GM19193 (cell line): ENCODE data around the gene EVL.

Experiments used
- POLR2A ChIP-seq: IDR thresholded peaks from 4 replicates; pipeline ENCODE4 v1.6.1; 2011; ENCODE audit not compliant: insufficient read depth, insufficient read length; ENCODE audit errors: extremely low read depth

EVL gene

DNA sequence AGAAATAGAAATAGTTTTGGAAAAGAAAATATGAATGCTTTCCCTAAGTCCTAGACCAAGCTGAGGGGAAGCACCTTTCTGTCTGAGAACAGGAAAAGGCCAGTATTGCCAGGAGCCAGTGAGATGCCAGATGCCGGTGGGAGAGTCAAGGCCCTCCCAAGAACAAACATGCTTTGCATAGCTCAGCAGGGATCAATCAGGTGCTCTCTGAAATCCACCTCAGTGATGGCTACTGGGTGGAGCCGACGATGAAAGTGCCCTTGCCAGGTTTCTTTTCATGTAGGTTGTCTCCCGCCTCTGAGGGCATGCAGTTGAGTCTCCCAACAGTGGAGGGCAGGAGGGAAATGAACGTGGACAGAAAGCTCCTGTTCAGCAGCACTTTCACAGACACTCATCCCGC, 66.0 kb downstream of the EVL start:
- no peak for TF ChIP-seq POLR2A

DNA sequence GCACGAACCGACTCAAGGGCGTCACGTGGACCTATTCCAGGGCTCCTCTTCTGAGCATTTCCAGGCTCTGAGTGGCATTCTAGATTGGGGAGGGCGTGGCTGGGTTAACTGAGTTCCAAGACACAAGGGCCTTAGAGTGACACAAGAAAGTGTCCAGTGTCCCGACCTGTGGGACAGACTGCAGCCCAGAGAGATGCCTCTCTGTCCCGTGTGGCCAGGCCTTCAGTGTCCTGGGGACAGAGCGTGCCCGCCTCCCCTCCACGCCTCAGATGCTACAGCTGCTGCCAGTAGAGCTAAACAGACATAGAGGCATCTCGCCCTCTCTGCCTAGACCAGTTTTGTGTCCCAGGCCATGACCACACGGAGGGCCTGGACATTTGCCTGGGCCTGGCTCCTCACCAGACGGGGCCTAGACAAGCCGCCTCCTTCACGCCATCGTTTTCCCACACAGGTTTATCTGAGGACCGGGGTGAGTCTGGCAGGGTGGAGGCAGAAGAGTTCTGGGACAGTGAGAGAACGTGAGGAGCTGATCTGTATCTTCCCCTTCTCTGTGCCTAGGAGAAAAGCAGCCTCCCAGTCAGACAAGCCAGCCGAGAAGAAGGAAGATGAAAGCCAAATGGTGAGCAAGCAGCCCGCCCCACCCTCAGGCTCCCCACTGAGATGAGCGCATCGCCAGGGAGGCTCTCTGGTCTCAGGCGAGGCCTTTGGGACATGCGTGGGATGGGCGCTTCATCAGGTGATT, 67.1 kb downstream of the EVL start:
- no peak for TF ChIP-seq POLR2A

DNA sequence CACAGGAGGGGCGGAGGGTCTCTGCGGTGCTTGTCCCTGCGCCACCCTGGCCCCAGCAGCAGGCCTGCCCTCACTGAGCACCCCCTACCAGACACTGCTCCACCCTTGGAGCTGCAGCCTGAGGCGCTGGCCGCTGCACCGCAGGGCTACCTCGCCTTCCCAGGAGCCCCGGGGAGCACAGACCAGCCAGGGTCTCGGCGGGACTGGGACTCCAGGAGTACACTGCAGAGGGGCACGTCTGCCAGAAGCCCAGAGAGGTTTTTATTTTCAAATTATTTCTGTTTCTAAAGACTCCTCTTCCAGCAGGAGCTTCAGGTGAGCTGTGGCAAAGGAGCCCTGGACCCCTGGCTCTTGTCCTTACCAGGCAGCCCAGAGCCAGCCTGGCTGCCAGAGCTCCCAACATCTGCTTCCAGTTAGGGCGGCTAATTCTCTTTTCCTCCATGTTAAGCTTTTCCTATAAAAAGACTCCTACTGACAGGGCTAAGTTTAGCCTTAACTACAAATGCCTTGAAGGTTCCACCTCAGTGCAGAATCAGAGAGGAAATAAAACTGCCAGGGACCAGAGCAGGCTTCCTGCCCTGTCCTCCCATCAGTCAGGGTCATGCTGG, 67.8 kb downstream of the EVL start:
- no peak for TF ChIP-seq POLR2A

DNA sequence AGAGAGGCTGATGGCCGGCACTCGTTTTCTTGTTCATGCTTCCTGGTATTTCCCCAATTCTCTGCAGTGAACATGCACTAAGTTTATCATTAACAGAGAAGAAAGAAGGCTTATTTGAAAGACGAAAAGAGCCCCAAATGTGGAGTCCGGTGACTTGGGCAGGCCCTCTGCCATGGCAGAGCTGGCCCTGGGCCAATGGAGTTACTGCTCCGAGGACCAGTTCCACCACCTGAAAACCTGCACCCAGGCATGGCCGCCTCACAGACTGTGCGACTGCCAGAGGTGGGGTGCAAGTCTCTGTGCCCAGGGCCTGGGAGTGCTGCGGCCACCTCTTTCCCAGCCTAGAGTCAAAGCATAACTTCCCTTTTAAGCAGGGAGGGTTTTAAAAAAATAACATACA, 69.4 kb downstream of the EVL start:
- TF ChIP-seq POLR2A = no peak

DNA sequence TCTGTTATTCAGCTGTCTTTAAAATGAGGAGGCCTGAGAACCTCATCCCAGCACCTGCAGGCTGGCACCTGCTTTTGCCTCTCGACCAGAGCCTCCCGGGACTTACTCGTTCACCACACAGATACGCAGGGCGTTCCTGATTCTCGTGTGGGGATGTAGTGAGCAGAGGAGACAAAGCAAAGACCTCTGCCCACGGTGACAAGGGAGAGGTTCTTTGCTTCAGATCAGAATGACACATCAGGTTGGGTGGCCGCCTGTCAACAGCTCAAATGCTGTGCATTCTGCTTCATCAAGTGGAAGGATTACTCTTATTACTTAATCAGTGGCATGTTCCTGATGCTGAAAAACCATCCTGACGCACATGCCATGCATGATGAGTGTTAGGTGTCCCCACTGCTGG, 69.9 kb downstream of the EVL start:
- TF ChIP-seq POLR2A = no peak

DNA sequence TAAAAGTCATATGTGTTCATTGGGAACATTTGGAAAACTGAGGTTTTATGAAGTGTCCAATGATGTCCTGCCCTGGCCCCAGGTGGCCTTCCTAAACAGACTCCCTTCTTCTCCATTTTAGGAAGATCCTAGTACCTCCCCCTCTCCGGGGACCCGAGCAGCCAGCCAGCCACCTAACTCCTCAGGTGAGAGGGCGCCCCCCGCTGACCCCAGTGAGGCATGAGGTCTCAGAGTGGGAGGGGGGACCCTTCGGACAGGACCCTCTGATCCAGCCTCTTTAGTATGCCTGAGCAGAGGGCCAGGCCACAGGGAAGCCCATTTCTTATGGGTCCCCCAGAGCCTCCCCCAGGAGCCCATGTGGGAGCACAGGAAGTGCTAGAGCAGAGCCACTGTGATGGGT, 70.6 kb downstream of the EVL start:
- TF ChIP-seq POLR2A = no peak

DNA sequence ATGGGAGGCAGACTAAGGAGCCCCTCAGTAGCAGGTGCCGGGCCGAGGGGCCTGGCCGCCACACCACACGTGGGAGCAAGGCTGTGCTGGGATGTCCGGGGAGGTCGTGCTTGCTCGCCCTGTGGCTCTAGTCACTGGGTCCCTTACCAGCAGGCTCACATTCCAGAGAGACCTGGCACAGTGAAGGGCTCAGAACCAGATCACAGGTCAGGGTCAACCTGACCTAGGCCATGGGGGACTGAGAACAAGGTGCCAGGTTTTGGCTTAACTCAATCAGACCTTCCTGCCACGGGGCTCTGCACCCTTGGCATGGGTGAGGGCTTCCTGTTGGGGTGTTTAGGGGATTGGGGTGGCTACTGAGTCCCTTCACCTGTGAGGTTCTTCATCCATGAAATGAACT, 72.0 kb downstream of the EVL start:
- no peak for TF ChIP-seq POLR2A

DNA sequence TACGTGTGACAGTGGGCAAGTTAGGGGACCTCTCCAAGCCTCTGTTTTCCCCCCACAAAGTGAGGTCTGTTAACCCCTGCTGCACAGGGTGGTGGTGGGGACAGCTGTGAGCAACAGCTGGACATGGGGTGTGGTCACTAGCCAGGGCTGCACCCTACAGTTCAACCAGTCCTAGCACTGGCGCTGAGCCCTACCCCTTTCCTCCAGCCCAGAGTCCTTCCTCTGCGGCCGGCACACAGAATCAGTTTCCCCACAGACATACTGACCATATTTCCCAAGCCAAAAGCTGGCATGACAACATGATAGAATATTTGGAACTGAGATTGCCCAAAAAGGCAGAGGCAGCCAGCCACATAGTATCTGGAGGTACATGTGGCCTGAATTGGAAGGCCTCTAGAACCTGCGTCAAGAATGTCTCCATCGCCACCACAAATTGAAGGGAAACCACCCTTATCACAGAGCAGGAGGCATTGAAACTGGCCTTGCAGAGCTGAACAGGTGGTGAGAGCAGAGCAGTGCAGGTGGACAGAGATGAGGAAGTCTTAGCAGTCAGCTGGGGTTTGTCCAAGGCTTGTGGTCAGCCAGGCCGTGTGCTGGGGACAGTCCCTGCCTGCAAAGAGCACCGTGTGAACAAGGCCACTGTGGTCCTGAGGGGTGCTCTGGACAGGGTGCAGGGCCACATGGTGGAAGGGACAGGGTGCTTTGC, 73.0 kb downstream of the EVL start:
- no peak for TF ChIP-seq POLR2A

DNA sequence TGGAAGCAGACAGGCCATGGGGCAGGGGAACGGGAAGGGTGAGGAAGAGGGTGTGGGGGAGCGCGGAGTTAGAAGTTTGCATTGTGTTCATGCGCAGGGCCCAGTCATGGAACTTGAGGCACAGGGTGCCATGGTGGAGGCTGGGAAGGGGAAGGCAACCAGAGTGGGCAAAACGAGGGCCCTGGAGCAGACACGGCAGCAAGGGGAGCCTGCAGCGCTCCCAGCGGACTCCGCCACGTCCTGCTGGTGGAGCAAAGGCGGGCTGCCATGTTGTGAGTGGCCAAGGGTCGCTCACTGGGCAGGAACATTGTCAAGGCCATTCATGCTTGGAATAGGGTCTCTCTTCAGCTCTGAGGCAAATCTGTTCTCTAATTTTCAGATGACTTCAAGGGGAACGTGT, 73.7 kb downstream of the EVL start:
- TF ChIP-seq POLR2A = no peak

DNA sequence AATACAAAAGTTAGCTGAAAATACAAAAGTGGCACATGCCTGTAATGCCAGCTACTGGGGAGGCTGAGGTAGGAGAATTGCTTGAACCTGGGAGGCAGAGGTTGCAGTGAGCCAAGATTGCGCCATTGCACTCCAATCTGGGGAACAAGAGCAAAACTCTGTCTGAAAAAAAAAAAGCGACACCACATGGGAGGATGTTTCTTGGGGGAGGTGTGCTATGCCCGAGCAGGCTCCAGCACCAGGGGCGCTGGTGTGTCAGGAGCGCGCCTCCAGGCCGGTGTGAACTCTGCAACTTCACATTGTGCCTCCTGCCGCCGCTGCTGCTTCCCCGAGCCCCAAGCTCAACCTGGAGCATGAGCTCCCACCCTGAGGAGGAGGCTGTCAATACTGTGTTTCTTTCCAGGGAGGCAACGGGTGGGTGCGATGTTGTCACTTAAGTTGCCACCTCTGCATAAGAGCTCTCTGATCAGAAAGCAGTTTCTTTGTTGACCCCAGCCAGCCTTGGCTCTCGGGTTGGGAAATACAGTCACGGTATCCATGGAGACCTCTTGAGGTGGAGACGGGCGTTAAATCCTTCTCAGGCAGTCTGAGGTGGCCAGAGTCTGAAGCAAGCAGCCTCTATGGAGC, 75.3 kb downstream of the EVL start:
- no peak for TF ChIP-seq POLR2A

DNA sequence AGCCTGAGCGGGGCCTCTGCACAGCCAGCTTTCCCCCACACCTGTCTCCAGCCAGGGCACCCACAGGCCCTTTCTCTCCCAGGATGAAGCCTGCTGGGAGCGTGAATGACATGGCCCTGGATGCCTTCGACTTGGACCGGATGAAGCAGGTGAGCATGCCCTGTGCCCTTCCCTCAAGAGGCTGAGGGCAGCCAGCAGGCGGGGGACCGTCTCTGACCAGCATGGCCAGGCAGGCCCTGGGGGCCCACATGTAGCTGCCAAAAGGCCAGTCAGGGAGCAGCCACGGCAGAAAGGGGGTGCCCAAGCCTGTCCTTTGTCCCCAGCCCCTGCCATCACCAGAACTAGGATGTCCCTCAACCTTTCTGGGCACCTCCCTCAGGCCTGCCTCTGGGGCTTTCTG, 75.9 kb downstream of the EVL start:
- TF ChIP-seq POLR2A = no peak

DNA sequence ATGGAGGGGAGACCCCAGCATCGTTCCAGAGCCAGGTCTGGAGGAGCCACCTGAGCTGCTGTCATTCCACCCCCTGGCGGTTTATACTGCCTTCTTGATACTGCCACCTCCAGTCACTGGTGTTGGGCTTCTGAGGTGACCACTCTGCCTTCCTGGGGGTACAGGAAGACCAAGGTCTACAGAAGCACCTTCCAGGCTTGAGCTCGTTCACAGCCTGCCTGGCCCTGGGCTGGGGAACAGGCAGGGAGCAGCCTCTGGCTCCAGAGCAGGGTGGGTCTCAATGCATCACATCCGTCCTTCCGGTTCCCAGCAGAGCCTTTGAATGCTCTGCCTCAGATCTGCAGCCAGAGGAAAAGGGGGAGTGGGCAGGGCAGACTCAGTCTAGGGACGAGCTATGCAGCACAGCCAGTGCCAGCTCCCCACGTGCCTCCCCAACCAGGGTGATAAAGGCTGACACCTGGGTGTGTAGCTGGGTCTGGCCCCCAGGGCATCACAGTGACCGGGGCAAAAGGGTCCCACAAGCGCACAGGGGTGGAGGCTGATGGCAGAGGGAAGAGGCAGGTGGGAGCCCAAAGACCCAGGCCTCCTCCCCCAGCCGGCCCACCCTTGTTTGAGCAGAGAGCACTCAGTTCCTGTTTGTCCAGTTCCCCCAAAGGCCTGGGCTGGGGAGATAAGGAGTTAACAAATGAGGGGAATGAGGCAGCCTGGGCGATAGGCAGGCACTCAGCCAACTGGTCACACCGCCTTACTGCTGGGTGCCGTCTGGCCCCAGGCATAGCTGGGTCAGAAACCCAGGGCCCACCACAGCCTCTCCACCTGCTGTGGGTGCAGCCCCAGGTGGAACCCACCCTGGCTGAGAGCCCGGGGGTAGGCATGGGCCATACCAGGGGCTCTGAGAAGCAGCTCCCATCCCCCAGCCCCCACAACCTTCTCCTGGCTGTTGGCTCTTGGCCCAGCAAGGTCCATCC, 77.1 kb downstream of the EVL start:
- no peak for TF ChIP-seq POLR2A

DNA sequence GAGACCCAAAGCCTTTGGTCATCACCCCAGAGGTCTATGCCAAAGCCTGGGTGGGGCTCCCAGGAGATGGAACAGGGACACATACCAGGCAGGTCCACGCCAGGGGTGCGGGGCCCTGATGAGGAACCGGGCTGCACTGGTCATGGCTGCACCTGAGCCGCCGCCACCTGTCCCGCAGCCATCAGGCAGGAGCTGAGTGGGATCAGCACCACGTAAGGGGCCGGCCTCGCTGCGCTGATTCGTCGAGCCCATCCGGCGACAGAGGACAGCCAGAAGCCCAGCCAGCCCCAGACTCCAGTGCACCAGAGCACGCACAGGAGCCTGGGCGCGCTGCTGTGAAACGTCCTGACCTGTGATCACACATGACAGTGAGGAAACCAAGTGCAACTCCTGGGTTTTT, 78.3 kb downstream of the EVL start:
- TF ChIP-seq POLR2A = no peak

DNA sequence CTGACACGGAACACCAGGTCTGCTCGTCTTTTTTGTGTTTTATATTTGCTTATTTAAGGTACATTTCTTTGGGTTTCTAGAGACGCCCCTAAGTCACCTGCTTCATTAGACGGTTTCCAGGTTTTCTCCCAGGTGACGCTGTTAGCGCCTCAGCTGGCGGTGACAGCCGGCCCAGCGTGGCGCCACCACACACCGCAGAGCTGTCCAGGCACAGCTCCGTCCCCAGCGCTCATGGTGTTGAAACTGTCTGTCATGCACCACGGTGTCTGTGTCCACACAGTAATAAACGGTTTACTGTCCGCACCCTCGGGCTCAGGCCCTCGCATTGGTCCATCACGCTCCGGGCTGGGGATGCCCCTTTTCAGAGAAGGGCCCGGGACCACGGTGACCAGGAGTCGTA, 78.7 kb downstream of the EVL start:
- TF ChIP-seq POLR2A = no peak

DNA sequence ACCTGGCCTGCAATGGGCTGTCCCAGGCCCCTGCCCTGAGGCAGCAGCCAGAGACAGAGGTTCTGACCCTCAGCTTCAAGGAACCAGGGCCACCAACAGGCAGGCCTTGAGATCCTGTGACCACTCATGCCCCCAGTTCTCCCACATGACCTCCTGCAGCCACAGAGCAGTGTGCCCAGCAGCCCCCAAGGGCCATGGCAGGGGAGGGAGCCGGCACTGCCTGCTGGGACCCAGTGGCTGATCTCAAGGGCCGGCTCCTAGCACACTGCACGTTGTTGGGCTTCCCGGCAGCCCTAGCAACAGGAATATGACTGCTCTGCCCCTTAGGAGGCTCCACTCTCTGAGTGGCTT, 79.4 kb downstream of the EVL start:
- TF ChIP-seq POLR2A = no peak
